Tibial artery (tissue), 4 donors: ENCODE results near the gene CACNA2D1.
"Not testable (repeated sequence)": the region's sequence is repeated elsewhere in the genome, so short reads cannot be mapped to it uniquely, and the experiment has no call there.

Experiments used
- DNase-seq, 2 donors: peaks; one replicate each; pipeline ENCODE4 v3.0.0-alpha.2; 2019
- H3K27ac ChIP-seq, 2 donors: fragments of 200-600 bp; sonication (generic) in 1 of 2; 1 replicate in 1 of 2; 2 replicates in 1 of 2; pipeline ENCODE4 v1.5.1; 2018 to 2019; ENCODE audit warnings: mild to moderate bottlenecking in 1 of 2
- H3K27me3 ChIP-seq, 2 donors: fragments of 200-600 bp; sonication (generic) in 1 of 2; one replicate each; pipeline versions ENCODE4 v1.5.1 to v1.6.0; 2016 to 2019
- H3K36me3 ChIP-seq, 3 donors: fragments of 200-600 bp; sonication (generic) in 2 of 3; one replicate each; pipeline ENCODE4 v1.5.1; 2016 to 2019; ENCODE audit warnings: mild to moderate bottlenecking in 2 of 3
- H3K4me1 ChIP-seq, 4 donors: fragments of 200-600 bp; sonication (generic) in 2 of 4; 1 replicate in 3 of 4; 2 replicates in 1 of 4; pipeline ENCODE4 v1.5.1; 2016 to 2019
- H3K4me3 ChIP-seq, 2 donors: fragments of 200-600 bp; sonication (generic) in 1 of 2; 1 replicate in 1 of 2; 2 replicates in 1 of 2; pipeline ENCODE4 v1.5.1; 2018 to 2019; ENCODE audit warnings: mild to moderate bottlenecking in 2 of 2
- H3K9me3 ChIP-seq, 3 donors: fragments of 200-600 bp; sonication (generic) in 1 of 3; one replicate each; pipeline ENCODE4 v1.5.1; 2016 to 2019
- intact Hi-C: fragments of 100-400 bp; cut with DNase I; formaldehyde crosslinking; loops from one replicate; pipeline ENCODE4 v1.15.0; 2023; ENCODE audit warnings: low total_unique reads
- TF ChIP-seq, protein P1 (sequence below), 2 experiments: fragments of 200-600 bp in 1 of 2; fragments of 450-650 bp in 1 of 2; IDR thresholded peaks; one replicate each; pipeline ENCODE4 v1.5.1; 2017 to 2019; ENCODE audit warnings: antibody characterized with exemption in 2 of 2, mild to moderate bottlenecking in 1 of 2, moderate library complexity in 1 of 2

CACNA2D1 gene

DNA sequence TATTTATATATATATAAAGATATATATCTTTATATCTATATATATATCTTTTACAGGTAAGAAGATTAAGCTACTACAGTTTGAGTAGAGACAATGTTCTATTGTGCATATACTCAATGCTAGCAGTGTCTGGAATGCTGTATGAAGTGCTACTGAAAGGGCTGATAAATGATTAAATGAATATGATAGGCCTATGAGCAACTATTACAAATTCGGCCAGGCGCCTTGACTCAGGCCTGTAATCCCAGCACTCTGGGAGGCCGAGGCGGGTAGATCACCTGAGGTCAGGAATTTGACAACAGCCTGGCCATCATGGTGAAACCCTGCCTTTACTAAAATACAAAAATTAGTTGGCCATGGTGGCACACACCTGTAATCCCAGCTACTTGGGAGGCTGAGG lies 297.1 kb downstream of the CACNA2D1 start:
- H3K36me3 ChIP-seq = no peaks in the 10 kb centered on the region
- TF ChIP-seq, protein P1, sequence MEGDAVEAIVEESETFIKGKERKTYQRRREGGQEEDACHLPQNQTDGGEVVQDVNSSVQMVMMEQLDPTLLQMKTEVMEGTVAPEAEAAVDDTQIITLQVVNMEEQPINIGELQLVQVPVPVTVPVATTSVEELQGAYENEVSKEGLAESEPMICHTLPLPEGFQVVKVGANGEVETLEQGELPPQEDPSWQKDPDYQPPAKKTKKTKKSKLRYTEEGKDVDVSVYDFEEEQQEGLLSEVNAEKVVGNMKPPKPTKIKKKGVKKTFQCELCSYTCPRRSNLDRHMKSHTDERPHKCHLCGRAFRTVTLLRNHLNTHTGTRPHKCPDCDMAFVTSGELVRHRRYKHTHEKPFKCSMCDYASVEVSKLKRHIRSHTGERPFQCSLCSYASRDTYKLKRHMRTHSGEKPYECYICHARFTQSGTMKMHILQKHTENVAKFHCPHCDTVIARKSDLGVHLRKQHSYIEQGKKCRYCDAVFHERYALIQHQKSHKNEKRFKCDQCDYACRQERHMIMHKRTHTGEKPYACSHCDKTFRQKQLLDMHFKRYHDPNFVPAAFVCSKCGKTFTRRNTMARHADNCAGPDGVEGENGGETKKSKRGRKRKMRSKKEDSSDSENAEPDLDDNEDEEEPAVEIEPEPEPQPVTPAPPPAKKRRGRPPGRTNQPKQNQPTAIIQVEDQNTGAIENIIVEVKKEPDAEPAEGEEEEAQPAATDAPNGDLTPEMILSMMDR (IDR thresholded peaks at IDR 0.05) = no peak
- intact Hi-C loops = no loop called here
- no peaks in the 10 kb centered on the region for H3K4me1 ChIP-seq
- H3K4me3 ChIP-seq = no peak overlapping the region
- no peak overlapping the region for H3K27ac ChIP-seq
- DNase-seq = no peak
- H3K9me3 ChIP-seq = no peaks in the 10 kb centered on the region
- no peaks in the 10 kb centered on the region for H3K27me3 ChIP-seq

DNA sequence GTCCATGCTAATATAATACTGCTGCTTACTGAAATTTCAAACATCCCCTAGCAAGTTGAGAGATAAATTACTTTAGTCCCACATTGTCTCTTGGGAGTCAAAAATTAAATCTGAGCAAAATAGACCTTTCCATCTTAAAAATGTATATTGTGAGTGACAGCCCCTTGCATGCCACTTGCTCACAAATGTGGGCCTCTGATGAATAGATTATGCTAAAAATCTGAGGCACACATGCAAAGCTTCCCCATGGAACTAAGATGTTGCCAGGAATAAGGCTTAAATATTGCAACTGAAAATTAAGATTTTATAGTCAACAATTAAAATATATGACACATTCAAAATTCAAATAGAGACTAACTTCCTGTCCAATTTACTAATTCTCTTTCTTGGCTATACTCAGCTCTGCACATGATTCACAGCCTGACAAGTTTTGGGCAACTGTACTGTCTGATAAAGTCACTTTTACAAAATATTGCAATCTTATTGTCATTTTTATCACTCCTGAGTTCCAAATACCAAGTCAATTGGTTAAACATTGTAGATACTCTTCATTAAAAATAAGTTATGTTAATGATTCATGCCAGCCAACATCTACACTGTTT lies 301.2 kb downstream of the CACNA2D1 start:
- no peaks in the 10 kb centered on the region for H3K4me1 ChIP-seq
- no peak for DNase-seq
- no peaks in the 10 kb centered on the region for H3K36me3 ChIP-seq
- H3K27me3 ChIP-seq = no peaks in the 10 kb centered on the region
- TF ChIP-seq, protein P1 (IDR thresholded peaks at IDR 0.05) = no peak
- no peak overlapping the region for H3K27ac ChIP-seq
- no peak overlapping the region for H3K4me3 ChIP-seq
- intact Hi-C loops = no loop called here
- H3K9me3 ChIP-seq = no peaks in the 10 kb centered on the region

DNA sequence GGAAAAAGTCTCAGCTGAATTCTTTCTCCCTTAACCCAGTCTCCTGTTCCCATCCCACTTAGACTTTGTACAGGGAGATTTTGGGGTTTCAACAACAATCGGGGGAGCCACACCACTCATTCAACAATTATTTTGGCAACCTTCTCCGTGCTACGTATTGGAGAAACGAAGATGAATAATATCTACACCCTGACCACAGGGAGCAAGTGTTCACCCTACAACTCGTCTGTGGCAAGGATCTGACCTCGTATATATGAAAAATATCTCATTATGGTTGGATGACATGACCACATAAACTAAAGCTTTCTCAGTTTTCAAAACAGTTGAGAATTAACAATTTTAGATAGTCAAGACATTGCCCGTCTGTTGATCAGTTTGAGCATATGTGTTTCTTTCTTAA lies 302.1 kb downstream of the CACNA2D1 start:
- H3K4me3 ChIP-seq = no peak overlapping the region
- intact Hi-C loops = no loop called here
- no peaks in the 10 kb centered on the region for H3K4me1 ChIP-seq
- H3K27ac ChIP-seq = no peak overlapping the region
- TF ChIP-seq, protein P1 (IDR thresholded peaks at IDR 0.05) = no peak
- H3K9me3 ChIP-seq = no peaks in the 10 kb centered on the region
- DNase-seq = no peak
- H3K36me3 ChIP-seq = no peaks in the 10 kb centered on the region
- H3K27me3 ChIP-seq = no peaks in the 10 kb centered on the region

DNA sequence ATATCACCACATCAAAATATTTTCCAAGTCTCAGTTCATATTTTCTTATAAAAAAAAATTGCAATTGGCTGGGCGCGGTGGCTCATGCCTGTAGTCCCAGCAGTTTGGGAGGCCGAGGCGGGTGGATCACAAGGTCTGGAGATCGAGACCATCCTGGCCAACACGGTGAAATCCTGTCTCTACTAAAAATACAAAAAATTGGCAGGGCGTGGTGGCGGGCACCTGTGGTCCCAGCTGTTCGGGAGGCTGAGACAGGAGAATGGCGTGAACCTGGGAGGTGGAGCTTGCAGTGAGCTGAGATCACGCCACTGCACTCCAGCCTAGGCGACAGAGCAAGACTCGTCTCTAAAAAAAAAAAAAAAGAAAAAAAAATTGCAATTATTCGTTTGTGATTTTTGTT lies 303.0 kb downstream of the CACNA2D1 start:
- H3K27me3 ChIP-seq, H3K9me3 ChIP-seq, H3K27ac ChIP-seq, DNase-seq, H3K4me3 ChIP-seq, H3K4me1 ChIP-seq, intact Hi-C loops, H3K36me3 ChIP-seq: not testable (repeated sequence)

DNA sequence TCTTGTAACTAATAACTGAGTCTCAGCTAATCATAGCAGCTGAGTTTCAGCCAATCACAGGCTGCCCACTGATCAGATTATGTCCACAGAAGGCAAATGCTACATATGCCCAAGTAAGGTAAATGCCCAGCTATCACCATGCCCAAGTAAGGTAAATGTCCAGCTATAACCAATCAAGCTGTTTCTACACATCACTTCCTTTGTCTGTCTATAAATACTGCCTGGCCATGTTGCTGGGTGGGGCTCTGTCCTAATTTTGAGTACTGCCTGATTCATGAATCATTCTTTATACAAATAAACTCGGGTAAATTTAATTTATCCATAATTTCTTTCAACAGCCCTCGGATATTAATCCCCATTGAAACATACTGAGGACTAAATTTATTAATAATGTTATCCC lies 312.4 kb downstream of the CACNA2D1 start:
- no peaks in the 10 kb centered on the region for H3K9me3 ChIP-seq

DNA sequence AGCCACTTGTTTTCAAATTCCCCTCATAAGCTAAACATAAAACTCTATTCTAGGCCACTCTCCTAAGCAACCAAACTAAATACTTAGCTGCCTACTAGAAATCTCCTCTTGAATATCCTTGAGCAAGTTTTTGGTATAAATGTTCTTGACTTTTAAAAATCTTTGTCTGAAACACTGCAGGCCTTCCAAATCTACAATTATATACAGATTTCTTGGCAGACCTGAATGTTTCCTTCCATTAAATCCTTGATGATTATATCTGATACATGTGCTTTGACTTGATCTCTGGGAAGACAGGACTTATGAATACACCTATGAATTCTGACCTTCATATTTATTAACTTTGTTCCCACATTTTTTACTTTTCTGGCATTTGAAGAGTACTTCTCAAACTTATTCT lies 314.5 kb downstream of the CACNA2D1 start:
- intact Hi-C loops = no loop called here

More for the DNA sequence above, 312.4 kb downstream of the CACNA2D1 start:
- Histone ChIP-seq H3K27me3 (no peaks in the 10 kb centered on the region), H3K4me3 (no peak overlapping the region), H3K36me3 (no peaks in the 10 kb centered on the region), H3K27ac (no peak overlapping the region), H3K4me1 (peaks cover 0 to 4% (median 0%) of the 10 kb centered on the region in 4 donors)
- intact Hi-C loops = no loop called here
- TF ChIP-seq, protein P1 (IDR thresholded peaks at IDR 0.05) = no peak
- no peak for DNase-seq

More for the DNA sequence above, 314.5 kb downstream of the CACNA2D1 start:
- H3K4me3 ChIP-seq = no peak overlapping the region
- TF ChIP-seq, protein P1 (IDR thresholded peaks at IDR 0.05) = no peak
- H3K9me3 ChIP-seq = no peaks in the 10 kb centered on the region
- H3K27ac ChIP-seq = no peak overlapping the region
- H3K27me3 ChIP-seq = no peaks in the 10 kb centered on the region
- H3K4me1 ChIP-seq = peaks cover 0 to 4% (median 0%) of the 10 kb centered on the region in 4 donors
- no peak for DNase-seq
- H3K36me3 ChIP-seq = peaks cover 0 to 5% (median 5%) of the 10 kb centered on the region in 3 donors
